Measurements from ENCODE around the gene BACE1.
A peak's percentile ranks its signal among the peaks of the same experiment; 100 is the strongest.
"Not testable (repeated sequence)": the region's sequence is repeated elsewhere in the genome, so short reads cannot be mapped to it uniquely, and the experiment has no call there.

The BACE1 gene

DNA sequence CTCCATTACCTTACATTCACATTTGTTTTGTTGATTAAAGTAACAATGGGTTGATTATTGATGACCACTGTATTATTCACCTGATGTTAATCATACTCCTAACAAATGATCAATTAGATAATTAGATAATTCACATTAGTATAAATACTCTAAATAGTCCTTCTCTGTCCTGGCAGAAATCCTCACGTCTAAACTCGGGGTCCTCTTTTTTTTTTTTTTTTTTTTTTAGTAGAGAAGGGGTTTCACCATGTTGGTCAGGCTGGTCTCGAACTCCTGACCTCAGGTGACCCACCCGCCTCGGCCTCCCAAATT lies 11.2 kb upstream of the BACE1 start:
- not testable (repeated sequence) for H3K23ac ChIP-seq (ENCODE audit: low read length); H3K79me1 ChIP-seq (ENCODE audit: low read length); H4K12ac ChIP-seq (ENCODE audit: low read depth, low read length); H3K4me1 ChIP-seq (ENCODE audit: control insufficient read depth in 1 of 2, insufficient read depth in 2 of 2, low read length in 2 of 2); H2BK12ac ChIP-seq (ENCODE audit: low read length); H3K18ac ChIP-seq (ENCODE audit: low read length); H2BK120ac ChIP-seq (ENCODE audit: insufficient read depth, low read length, poor library complexity); H3K27ac ChIP-seq (ENCODE audit: low read depth, low read length); H3K36me3 ChIP-seq (ENCODE audit: control insufficient read depth in 1 of 2, insufficient read depth in 2 of 2, low read length in 2 of 2); H3K14ac ChIP-seq (ENCODE audit: low read length); H2BK5ac ChIP-seq (ENCODE audit: low read depth, low read length, poor library complexity); H2AK5ac ChIP-seq (ENCODE audit: low read length); H4K8ac ChIP-seq (ENCODE audit: low read depth, low read length); DNase-seq; H3K4ac ChIP-seq (ENCODE audit: low read depth, low read length); H2AFZ ChIP-seq (ENCODE audit: insufficient read depth, low read length, poor library complexity); H3K4me3 ChIP-seq (ENCODE audit: low read depth, low read length); H4K91ac ChIP-seq (ENCODE audit: low read depth, low read length); H3K9me3 ChIP-seq (ENCODE audit: insufficient read depth, low read depth, low read length); H3K27me3 ChIP-seq (ENCODE audit: insufficient read depth, low read length); H3K9ac ChIP-seq (ENCODE audit: low read length); H3K79me2 ChIP-seq (ENCODE audit: control insufficient read depth, insufficient read depth, low read length, poor library complexity)
- peak overlapping the region; percentile 23 for H3K4me2 ChIP-seq (ENCODE audit: low read length)
- WGBS (ENCODE audit: extremely low coverage, insufficient coverage, insufficient read length), result no CpG with 5 or more reads among the region's 5 CpGs

DNA sequence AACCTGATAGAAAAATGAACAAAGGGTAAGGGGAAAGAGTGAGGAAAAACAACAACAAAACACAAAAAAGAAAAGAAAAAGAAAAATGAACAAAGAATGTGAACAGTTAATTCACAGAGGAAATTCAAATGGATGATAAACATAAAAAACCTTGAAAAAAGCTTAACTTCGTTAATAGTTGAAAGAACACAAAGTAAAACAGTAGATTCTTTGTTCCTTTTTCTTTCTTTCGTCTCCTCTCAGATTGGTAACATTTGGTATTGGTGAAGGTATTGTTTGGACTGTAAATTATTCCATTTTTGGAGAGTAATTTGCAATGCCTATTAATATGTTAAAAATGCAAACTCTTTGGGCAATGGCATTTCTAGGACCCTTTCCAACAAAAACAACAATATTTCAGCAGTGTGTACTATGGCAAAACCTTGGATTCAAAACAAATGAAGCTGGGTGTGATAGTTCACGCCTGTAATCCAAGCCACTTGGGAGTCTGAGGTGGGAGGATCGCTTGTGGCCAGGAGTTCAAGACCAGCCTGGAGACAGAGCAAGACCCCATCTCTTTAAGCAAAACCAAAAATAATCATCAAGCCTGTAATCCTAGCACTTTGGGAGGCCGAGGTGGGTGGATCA lies 3.3 kb upstream of the BACE1 start:
- Histone ChIP-seq H2AFZ (ENCODE audit: insufficient read depth, low read length, poor library complexity) (no peak overlapping the region), H3K14ac (ENCODE audit: low read length) (no peak overlapping the region), H3K36me3 (ENCODE audit: control insufficient read depth in 1 of 2, insufficient read depth in 2 of 2, low read length in 2 of 2) (no peaks in the 10 kb centered on the region), H3K79me1 (ENCODE audit: low read length) (no peaks in the 10 kb centered on the region), H2BK5ac (ENCODE audit: low read depth, low read length, poor library complexity) (no peak overlapping the region), H3K4ac (ENCODE audit: low read depth, low read length) (no peak overlapping the region), H4K12ac (ENCODE audit: low read depth, low read length) (no peak overlapping the region), H3K9ac (ENCODE audit: low read length) (no peak overlapping the region), H4K91ac (ENCODE audit: low read depth, low read length) (no peak overlapping the region), H2AK5ac (ENCODE audit: low read length) (no peak overlapping the region), H2BK12ac (ENCODE audit: low read length) (no peak overlapping the region), H3K4me1 (ENCODE audit: control insufficient read depth in 1 of 2, insufficient read depth in 2 of 2, low read length in 2 of 2) (peaks cover 10% of the 10 kb centered on the region in 2 experiments), H3K79me2 (ENCODE audit: control insufficient read depth, insufficient read depth, low read length, poor library complexity) (peaks cover 5% of the 10 kb centered on the region), H3K23ac (ENCODE audit: low read length) (no peak overlapping the region), H3K27ac (ENCODE audit: low read depth, low read length) (no peak overlapping the region), H3K18ac (ENCODE audit: low read length) (no peak overlapping the region), H2BK120ac (ENCODE audit: insufficient read depth, low read length, poor library complexity) (no peak overlapping the region), H3K27me3 (ENCODE audit: insufficient read depth, low read length) (no peaks in the 10 kb centered on the region), H3K4me3 (ENCODE audit: low read depth, low read length) (no peak overlapping the region), H3K4me2 (ENCODE audit: low read length) (no peak overlapping the region), H3K9me3 (ENCODE audit: insufficient read depth, low read depth, low read length) (no peaks in the 10 kb centered on the region), H4K8ac (ENCODE audit: low read depth, low read length) (no peak overlapping the region)
- WGBS (ENCODE audit: extremely low coverage, insufficient coverage, insufficient read length), result no CpG with 5 or more reads among the region's 5 CpGs
- no peak for DNase-seq

DNA sequence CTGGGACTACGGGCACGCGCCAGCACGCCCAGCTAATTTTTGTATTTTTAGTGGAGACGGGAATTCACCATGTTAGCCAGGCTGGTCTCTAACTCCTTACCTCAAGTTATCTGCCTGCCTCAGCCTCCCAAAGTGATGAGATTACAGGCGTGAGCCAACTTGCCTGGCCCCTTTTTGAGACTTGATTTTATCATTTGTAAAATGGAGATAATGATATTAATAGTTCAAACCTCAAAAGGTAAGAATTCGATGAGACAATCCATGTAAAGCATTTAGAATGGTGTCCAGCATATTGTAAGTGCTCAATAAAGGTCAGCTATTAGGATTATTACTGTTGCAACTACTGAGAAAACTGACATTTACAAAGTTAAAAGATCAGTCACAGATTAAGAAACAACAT lies 2.7 kb upstream of the BACE1 start:
- no peak overlapping the region for H2AK5ac ChIP-seq (ENCODE audit: low read length)
- no peak overlapping the region for H2BK12ac ChIP-seq (ENCODE audit: low read length)
- no peaks in the 10 kb centered on the region for H3K9me3 ChIP-seq (ENCODE audit: insufficient read depth, low read depth, low read length)
- peaks cover 5% of the 10 kb centered on the region for H3K79me2 ChIP-seq (ENCODE audit: control insufficient read depth, insufficient read depth, low read length, poor library complexity)
- no peaks in the 10 kb centered on the region for H3K79me1 ChIP-seq (ENCODE audit: low read length)
- H4K8ac ChIP-seq (ENCODE audit: low read depth, low read length), result no peak overlapping the region
- no peak overlapping the region for H3K18ac ChIP-seq (ENCODE audit: low read length)
- no peak overlapping the region for H3K4ac ChIP-seq (ENCODE audit: low read depth, low read length)
- H4K91ac ChIP-seq (ENCODE audit: low read depth, low read length), result no peak overlapping the region
- H3K27ac ChIP-seq (ENCODE audit: low read depth, low read length), result no peak overlapping the region
- no peak for DNase-seq
- H3K23ac ChIP-seq (ENCODE audit: low read length), result no peak overlapping the region
- H2BK5ac ChIP-seq (ENCODE audit: low read depth, low read length, poor library complexity), result no peak overlapping the region
- H3K36me3 ChIP-seq (ENCODE audit: control insufficient read depth in 1 of 2, insufficient read depth in 2 of 2, low read length in 2 of 2), result no peaks in the 10 kb centered on the region
- H3K27me3 ChIP-seq (ENCODE audit: insufficient read depth, low read length), result no peaks in the 10 kb centered on the region
- no peak overlapping the region for H2AFZ ChIP-seq (ENCODE audit: insufficient read depth, low read length, poor library complexity)
- no peak overlapping the region for H3K4me3 ChIP-seq (ENCODE audit: low read depth, low read length)
- H3K4me1 ChIP-seq (ENCODE audit: control insufficient read depth in 1 of 2, insufficient read depth in 2 of 2, low read length in 2 of 2), result peaks cover 10 to 13% of the 10 kb centered on the region in 2 experiments
- H4K12ac ChIP-seq (ENCODE audit: low read depth, low read length), result no peak overlapping the region
- no peak overlapping the region for H3K4me2 ChIP-seq (ENCODE audit: low read length)
- no peak overlapping the region for H3K9ac ChIP-seq (ENCODE audit: low read length)
- no CpG with 5 or more reads among the region's 7 CpGs for WGBS (ENCODE audit: extremely low coverage, insufficient coverage, insufficient read length)
- H2BK120ac ChIP-seq (ENCODE audit: insufficient read depth, low read length, poor library complexity), result no peak overlapping the region
- H3K14ac ChIP-seq (ENCODE audit: low read length), result no peak overlapping the region

DNA sequence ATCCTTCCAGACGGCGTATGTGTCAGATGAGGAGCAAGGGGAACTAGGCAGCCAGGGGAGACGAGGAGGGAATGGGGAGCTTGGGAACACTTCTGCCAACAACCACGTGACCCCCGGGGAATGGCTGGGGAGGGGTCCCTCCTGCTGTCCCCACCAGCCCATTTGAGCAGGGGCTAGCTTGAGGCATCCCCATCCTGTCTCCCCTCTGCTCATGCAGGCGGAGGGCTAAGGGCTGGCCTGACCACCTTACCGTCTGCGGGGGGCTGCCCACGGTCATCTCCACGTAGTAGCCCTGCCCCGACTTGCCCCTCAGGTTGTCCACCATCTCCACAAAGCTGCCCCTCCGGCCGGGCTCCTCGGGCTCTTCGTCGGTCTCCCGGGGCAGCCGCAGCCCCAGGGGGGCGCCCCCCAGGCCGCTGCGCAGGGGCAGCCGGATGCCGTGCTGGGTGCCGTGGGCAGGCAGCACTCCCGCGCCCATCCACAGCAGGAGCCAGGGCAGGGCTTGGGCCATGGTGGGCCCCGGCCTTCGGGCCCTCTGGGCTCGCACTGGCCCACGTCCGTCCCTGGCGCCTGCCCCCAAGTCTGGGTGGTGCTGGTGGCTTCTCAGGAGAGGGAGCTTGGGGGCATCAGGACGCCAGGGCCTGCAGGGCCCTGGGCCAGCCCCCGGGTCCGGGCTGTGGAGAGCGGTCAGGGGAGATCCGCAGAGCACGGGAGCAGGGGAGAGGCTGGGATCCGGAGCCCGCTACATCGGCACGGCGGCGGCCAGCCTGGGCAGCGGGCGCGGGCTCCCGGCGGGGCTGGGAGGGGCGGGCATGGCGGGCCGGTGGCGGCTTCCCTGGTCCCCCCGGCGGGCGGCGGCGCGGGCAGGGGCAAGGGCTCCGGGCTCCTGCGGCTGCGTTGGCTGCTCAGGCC lies 515 bp downstream of the BACE1 start:
- peaks cover 5% of the 10 kb centered on the region for H3K79me2 ChIP-seq (ENCODE audit: control insufficient read depth, insufficient read depth, low read length, poor library complexity)
- peak in 1 of 2 donors; percentile 37 for DNase-seq
- no CpG with 5 or more reads among the region's 62 CpGs for WGBS (ENCODE audit: extremely low coverage, insufficient coverage, insufficient read length)

More for the DNA sequence above, 515 bp downstream of the BACE1 start:
- Histone ChIP-seq H3K79me1 (ENCODE audit: low read length) (no peaks in the 10 kb centered on the region), H3K9me3 (ENCODE audit: insufficient read depth, low read depth, low read length) (no peaks in the 10 kb centered on the region), H2AFZ (ENCODE audit: insufficient read depth, low read length, poor library complexity) (peak overlapping the region; percentile 42), H4K12ac (ENCODE audit: low read depth, low read length) (peak overlapping the region; percentile 32), H2BK12ac (ENCODE audit: low read length) (no peak overlapping the region), H3K4ac (ENCODE audit: low read depth, low read length) (peak overlapping the region; percentile 17), H3K4me2 (ENCODE audit: low read length) (peak overlapping the region; percentile 69), H3K27me3 (ENCODE audit: insufficient read depth, low read length) (no peaks in the 10 kb centered on the region), H3K4me1 (ENCODE audit: control insufficient read depth in 1 of 2, insufficient read depth in 2 of 2, low read length in 2 of 2) (peaks cover 10 to 13% of the 10 kb centered on the region in 2 experiments), H3K27ac (ENCODE audit: low read depth, low read length) (no peak overlapping the region), H2BK120ac (ENCODE audit: insufficient read depth, low read length, poor library complexity) (no peak overlapping the region), H3K18ac (ENCODE audit: low read length) (peak overlapping the region; percentile 79), H4K91ac (ENCODE audit: low read depth, low read length) (no peak overlapping the region), H2AK5ac (ENCODE audit: low read length) (no peak overlapping the region), H4K8ac (ENCODE audit: low read depth, low read length) (peak overlapping the region; percentile 51), H3K9ac (ENCODE audit: low read length) (peak overlapping the region; percentile 82), H3K14ac (ENCODE audit: low read length) (peak overlapping the region; percentile 48), H3K23ac (ENCODE audit: low read length) (no peak overlapping the region), H3K36me3 (ENCODE audit: control insufficient read depth in 1 of 2, insufficient read depth in 2 of 2, low read length in 2 of 2) (no peaks in the 10 kb centered on the region), H2BK5ac (ENCODE audit: low read depth, low read length, poor library complexity) (no peak overlapping the region), H3K4me3 (ENCODE audit: low read depth, low read length) (peak overlapping the region; percentile 78)

Measured in trophoblast cell (in vitro differentiated cells and primary cell).